Esophagus muscularis mucosa (tissue), 2 donors: Measurements from ENCODE around the gene FCHO2.

Experiments
- POLR2A ChIP-seq: fragments of 450-650 bp; IDR thresholded peaks from one replicate; pipeline ENCODE4 v1.6.1; 2017; ENCODE audit warnings: antibody characterized with exemption, moderate library complexity, mild to moderate bottlenecking, low read depth
- POLR2AphosphoS5 ChIP-seq, 2 donors: sonication (generic); formaldehyde crosslinking; IDR thresholded peaks; one replicate each; pipeline ENCODE4 v1.6.1; 2017; ENCODE audit warnings: antibody characterized with exemption in 2 of 2

- TF ChIP-seq POLR2AphosphoS5 (IDR thresholded peaks at IDR 0.05): no peak
- no peak for TF ChIP-seq POLR2A
These were observed 32.9 kb downstream of the FCHO2 start for GRCh38 chr5:72988769-72989168.
